SK-N-MC (cell line): ENCODE results near the gene NRGN.

Source experiments
- EZH2 ChIP-seq: fragments of 200-600 bp; sonication (generic); IDR thresholded peaks from one replicate; pipeline ENCODE4 v1.6.1; 2017; ENCODE audit warnings: antibody characterized with exemption
- POLR2AphosphoS5 ChIP-seq: IDR thresholded peaks from 2 replicates; pipeline ENCODE4 v1.6.1; 2012; ENCODE audit warnings: mild to moderate bottlenecking, low read depth, low read length, borderline replicate concordance

DNA sequence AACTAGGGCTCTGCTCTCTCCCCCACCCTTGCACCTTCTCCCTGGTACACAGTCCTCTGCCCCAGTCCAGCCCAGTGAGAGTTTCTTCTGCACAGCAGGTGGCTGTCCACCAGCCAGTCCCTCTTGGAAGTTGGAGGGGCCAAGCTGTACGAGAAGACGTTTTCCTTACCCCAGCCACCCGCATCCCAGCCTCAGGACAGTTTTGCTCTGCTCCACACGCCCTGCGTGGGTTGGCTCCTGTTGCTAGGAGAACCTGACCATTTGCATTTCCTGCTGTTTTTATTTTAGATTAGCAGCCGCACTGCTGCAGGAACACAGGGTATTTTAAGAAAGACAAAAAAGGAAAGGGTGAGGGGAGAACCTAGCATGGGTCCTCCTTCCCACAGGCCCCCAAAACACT lies 17.6 kb upstream of the NRGN start:
- TF ChIP-seq EZH2 (no peak), POLR2AphosphoS5 (no peak)
